ENCODE measurements around the gene SLC13A3. TPM values are rescaled to one million over a fixed set of nuclear protein-coding genes. Genes with fewer than 3 reads are reported as not detected.

The SLC13A3 gene
- total RNA-seq, 1 experiment from 2014 or later, result not detected

DNA sequence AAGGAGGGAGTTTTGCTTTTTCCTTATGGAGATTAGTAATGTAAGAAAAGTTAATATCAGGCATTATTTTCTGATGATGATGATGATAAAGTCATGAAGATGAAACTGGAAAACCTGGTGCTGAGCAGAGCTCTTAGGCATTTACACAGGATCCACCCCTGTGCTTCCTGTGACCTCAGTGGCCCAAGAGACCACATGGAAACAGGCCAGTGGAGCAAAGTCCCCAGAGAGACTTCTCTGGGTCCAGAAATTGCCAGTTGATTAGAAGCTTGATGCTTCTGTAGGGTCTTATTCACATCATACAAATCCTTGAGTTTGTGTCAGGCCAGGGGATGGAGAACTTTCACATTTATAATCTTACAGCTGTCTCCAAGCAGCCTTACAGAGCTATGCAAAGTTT, 46.1 kb downstream of the SLC13A3 start:
- Mint-ChIP-seq H3K9me3 (ENCODE audit: low read depth, unreplicated experiment) (peaks cover 4% of the 10 kb centered on the region), H3K27ac (ENCODE audit: unreplicated experiment) (no peak overlapping the region), H3K36me3 (ENCODE audit: insufficient read depth, unreplicated experiment) (no peaks in the 10 kb centered on the region), H3K4me3 (ENCODE audit: low read depth, unreplicated experiment) (no peak overlapping the region), H3K4me1 (ENCODE audit: low read depth, unreplicated experiment) (no peaks in the 10 kb centered on the region), H3K27me3 (ENCODE audit: unreplicated experiment) (peaks cover 34% of the 10 kb centered on the region)
- BruUV-seq (replicated peaks), result no TSS peak
- intact Hi-C loops (cut with micrococcal nuclease; ENCODE audit: unreplicated experiment), result no loop called here
- TF ChIP-seq, protein P1, sequence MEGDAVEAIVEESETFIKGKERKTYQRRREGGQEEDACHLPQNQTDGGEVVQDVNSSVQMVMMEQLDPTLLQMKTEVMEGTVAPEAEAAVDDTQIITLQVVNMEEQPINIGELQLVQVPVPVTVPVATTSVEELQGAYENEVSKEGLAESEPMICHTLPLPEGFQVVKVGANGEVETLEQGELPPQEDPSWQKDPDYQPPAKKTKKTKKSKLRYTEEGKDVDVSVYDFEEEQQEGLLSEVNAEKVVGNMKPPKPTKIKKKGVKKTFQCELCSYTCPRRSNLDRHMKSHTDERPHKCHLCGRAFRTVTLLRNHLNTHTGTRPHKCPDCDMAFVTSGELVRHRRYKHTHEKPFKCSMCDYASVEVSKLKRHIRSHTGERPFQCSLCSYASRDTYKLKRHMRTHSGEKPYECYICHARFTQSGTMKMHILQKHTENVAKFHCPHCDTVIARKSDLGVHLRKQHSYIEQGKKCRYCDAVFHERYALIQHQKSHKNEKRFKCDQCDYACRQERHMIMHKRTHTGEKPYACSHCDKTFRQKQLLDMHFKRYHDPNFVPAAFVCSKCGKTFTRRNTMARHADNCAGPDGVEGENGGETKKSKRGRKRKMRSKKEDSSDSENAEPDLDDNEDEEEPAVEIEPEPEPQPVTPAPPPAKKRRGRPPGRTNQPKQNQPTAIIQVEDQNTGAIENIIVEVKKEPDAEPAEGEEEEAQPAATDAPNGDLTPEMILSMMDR (IDR thresholded peaks at IDR 0.05; ENCODE audit: unreplicated experiment), result no peak
- DNase-seq, result no peak
- CTCF ChIA-PET, result no interaction called here

DNA sequence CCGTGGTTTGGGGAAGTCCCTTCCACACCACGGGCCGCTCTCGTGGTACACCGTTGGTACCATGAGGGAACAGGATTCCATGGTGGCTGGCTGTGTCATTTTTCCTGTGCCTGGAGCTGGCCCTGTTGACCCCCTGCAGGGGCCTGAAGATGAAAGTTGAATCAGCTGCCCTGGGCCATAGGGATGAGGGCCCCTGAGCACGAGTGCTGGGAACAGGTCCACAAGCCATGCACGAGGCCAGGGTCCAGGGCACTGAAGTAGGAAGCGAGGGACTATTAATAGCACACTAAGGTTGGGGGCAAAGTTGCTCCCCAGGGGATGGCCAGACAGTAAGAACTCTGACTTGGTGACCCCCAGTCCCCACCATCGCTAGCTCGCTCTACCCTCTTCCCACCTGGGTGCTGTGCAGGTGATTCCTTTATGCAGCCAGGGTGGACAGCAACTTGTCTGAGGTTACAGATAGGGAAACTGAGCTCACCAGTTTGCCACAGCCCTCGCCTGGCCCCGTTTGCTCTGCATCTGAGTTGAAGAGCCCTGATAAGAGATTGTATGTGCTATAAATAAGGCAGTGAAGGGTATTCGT, 46.6 kb downstream of the SLC13A3 start:
- CTCF ChIA-PET, result no interaction called here
- DNase-seq, result no peak
- Mint-ChIP-seq H3K27ac (ENCODE audit: unreplicated experiment) (no peak overlapping the region), H3K4me3 (ENCODE audit: low read depth, unreplicated experiment) (no peak overlapping the region), H3K4me1 (ENCODE audit: low read depth, unreplicated experiment) (no peaks in the 10 kb centered on the region), H3K36me3 (ENCODE audit: insufficient read depth, unreplicated experiment) (no peaks in the 10 kb centered on the region), H3K27me3 (ENCODE audit: unreplicated experiment) (peaks cover 34% of the 10 kb centered on the region), H3K9me3 (ENCODE audit: low read depth, unreplicated experiment) (peaks cover 4% of the 10 kb centered on the region)
- intact Hi-C loops (cut with micrococcal nuclease; ENCODE audit: unreplicated experiment), result no loop called here
- no TSS peak for BruUV-seq (replicated peaks)
- TF ChIP-seq, protein P1 (IDR thresholded peaks at IDR 0.05; ENCODE audit: unreplicated experiment), result no peak

DNA sequence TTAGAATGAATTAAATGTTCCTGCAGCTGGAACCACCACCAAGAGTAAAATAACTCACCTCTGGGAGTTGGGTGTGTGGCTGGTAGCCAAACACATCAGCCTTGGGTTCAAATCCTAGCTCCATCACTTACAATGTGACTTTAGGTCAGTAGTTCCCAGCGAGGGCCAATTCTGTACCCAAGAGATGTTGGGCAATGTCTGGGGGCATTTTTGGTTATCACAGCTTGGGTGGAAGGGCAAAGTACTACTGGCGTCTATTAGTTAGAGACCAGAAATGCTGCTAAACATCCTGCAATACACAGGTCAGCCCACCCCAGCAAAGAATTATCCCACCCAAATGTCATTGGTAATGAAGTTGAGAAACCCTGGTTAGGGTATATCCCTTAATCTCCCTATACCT, 48.8 kb downstream of the SLC13A3 start:
- peaks cover 4% of the 10 kb centered on the region for H3K9me3 Mint-ChIP-seq (ENCODE audit: low read depth, unreplicated experiment)
- intact Hi-C loops (cut with micrococcal nuclease; ENCODE audit: unreplicated experiment), result no loop called here
- no peaks in the 10 kb centered on the region for H3K4me1 Mint-ChIP-seq (ENCODE audit: low read depth, unreplicated experiment)
- CTCF ChIA-PET, result interaction anchor here (0.5 kb wide), 1 partner anchor 126 kb away, joined by 5 read pairs; no protein-coding TSS in a partner anchor
- no peak for DNase-seq
- no TSS peak for BruUV-seq (replicated peaks)
- H3K36me3 Mint-ChIP-seq (ENCODE audit: insufficient read depth, unreplicated experiment), result no peaks in the 10 kb centered on the region
- TF ChIP-seq, protein P1 (IDR thresholded peaks at IDR 0.05; ENCODE audit: unreplicated experiment), result no peak
- H3K27me3 Mint-ChIP-seq (ENCODE audit: unreplicated experiment), result peaks cover 38% of the 10 kb centered on the region
- no peak overlapping the region for H3K4me3 Mint-ChIP-seq (ENCODE audit: low read depth, unreplicated experiment)
- no peak overlapping the region for H3K27ac Mint-ChIP-seq (ENCODE audit: unreplicated experiment)

DNA sequence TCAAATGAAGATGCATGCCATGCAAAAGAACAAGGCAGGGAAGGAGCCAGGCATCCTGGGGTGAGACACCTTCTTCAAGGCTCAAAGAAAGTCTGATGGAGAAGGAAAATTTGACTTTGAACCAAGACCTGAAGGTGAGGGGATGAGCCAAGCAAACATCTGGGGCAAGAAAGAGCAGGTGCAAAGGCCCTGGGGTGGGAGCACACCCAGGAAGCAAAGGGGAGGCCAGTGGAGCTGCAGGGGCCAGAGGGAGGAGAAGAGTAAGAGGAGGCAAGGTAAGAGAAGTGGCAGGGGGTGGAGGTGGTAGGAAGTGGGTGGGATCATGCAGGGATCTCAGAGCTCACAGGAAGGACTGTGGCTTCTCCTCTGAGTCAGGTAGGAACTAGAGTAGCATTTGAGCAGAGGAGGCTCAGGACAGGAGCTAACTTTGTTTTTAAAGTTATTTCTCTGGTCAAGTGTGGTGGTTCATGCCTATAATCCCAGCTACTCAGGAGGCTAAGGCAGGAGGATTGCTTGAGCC, 49.6 kb downstream of the SLC13A3 start:
- H3K36me3 Mint-ChIP-seq (ENCODE audit: insufficient read depth, unreplicated experiment), result no peaks in the 10 kb centered on the region
- intact Hi-C loops (cut with micrococcal nuclease; ENCODE audit: unreplicated experiment), result no loop called here
- TF ChIP-seq, protein P1 (IDR thresholded peaks at IDR 0.05; ENCODE audit: unreplicated experiment), result no peak
- H3K27ac Mint-ChIP-seq (ENCODE audit: unreplicated experiment), result no peak overlapping the region
- CTCF ChIA-PET, result no interaction called here
- no peak for DNase-seq
- peaks cover 4% of the 10 kb centered on the region for H3K9me3 Mint-ChIP-seq (ENCODE audit: low read depth, unreplicated experiment)
- BruUV-seq (replicated peaks), result no TSS peak
- H3K27me3 Mint-ChIP-seq (ENCODE audit: unreplicated experiment), result peaks cover 38% of the 10 kb centered on the region
- no peaks in the 10 kb centered on the region for H3K4me1 Mint-ChIP-seq (ENCODE audit: low read depth, unreplicated experiment)
- no peak overlapping the region for H3K4me3 Mint-ChIP-seq (ENCODE audit: low read depth, unreplicated experiment)
